Adrenal gland (tissue), 5 donors: ENCODE measurements around the gene ABCA4.

Experiments
- POLR2A ChIP-seq, 2 donors: fragments of 450-650 bp; IDR thresholded peaks; one replicate each; pipeline ENCODE4 v1.6.1; 2017; ENCODE audit warnings: antibody characterized with exemption in 2 of 2, mild to moderate bottlenecking in 2 of 2, moderate library complexity in 1 of 2
- TF ChIP-seq, protein P1 (sequence below), 6 experiments: fragments of 450-650 bp in 4 of 6; fragments of 200-600 bp in 2 of 6; sonication (generic) in 1 of 6; IDR thresholded peaks; 1 replicate in 5 of 6; 2 replicates in 1 of 6; pipeline versions ENCODE4 v1.5.1 to v1.8.0; 2016 to 2021; ENCODE audit warnings: antibody characterized with exemption in 6 of 6, mild to moderate bottlenecking in 2 of 6, moderate library complexity in 1 of 6
- donor health status: DM: no; HTN: no; CAD: no.

DNA sequence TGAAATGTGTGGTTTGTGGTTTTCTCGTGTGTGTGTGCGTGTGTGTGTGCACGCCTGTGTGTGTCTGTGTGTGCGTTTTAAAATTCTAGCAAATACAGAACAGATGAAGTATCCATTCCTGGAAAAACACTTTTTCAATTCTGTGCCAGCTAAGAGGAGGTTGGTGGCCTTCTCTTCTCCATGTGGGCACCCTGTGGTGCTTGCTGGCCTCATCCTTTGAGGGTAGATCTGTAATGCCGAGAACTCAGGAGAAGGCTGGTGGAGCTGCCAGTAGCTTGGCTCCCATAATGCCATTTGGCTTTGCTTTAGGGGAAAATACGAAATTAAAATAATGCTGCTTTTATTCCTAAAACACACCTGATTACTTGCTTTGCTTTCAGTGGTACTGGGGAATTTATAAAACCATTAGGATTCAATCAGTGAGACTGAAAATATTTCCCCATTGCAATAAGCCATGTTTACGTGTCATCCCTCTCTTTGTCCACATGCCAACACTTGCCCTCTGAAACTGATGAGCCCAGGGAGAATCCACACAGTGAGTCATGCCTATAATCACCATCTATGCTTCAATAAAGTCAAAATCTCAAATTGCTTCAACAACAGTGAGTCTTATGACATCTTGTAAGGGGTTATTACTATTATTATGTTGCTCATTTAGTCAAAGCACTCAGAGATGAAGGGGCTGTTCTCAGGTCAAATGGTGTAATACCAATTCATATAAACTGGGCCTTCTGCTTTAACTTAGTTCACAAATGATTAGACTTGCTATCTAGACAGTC lies 39.2 kb downstream of the ABCA4 start:
- TF ChIP-seq, protein P1, sequence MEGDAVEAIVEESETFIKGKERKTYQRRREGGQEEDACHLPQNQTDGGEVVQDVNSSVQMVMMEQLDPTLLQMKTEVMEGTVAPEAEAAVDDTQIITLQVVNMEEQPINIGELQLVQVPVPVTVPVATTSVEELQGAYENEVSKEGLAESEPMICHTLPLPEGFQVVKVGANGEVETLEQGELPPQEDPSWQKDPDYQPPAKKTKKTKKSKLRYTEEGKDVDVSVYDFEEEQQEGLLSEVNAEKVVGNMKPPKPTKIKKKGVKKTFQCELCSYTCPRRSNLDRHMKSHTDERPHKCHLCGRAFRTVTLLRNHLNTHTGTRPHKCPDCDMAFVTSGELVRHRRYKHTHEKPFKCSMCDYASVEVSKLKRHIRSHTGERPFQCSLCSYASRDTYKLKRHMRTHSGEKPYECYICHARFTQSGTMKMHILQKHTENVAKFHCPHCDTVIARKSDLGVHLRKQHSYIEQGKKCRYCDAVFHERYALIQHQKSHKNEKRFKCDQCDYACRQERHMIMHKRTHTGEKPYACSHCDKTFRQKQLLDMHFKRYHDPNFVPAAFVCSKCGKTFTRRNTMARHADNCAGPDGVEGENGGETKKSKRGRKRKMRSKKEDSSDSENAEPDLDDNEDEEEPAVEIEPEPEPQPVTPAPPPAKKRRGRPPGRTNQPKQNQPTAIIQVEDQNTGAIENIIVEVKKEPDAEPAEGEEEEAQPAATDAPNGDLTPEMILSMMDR (IDR thresholded peaks at IDR 0.05): no peak
- TF ChIP-seq POLR2A (IDR thresholded peaks at IDR 0.05): no peak
